ENCODE results near the gene COL11A2. TPM values are rescaled to one million over a fixed set of nuclear protein-coding genes. Genes with fewer than 3 reads are reported as not detected.

The COL11A2 gene
- total RNA-seq, 1 experiment from 2014 or later, result 7.6 TPM

- H3K9me3 ChIP-seq (ENCODE audit: control insufficient read depth in 1 of 2, insufficient read depth in 1 of 2, low read depth in 1 of 2, low read length in 2 of 2), result no peaks in the 10 kb centered on the region
- no peak for DNase-seq (ENCODE audit: low read depth, low spot score)
- POLR2A ChIA-PET, result interaction anchor here (0.6 kb wide), 1 partner anchor 104 kb away, joined by 3 read pairs; no protein-coding TSS in a partner anchor
- no peaks in the 10 kb centered on the region for H3K4me1 ChIP-seq (ENCODE audit: control insufficient read depth in 1 of 2, insufficient read depth in 2 of 2, low read length in 2 of 2)
- no peak overlapping the region for H3K4me3 ChIP-seq (replicated peaks in 1 of 2; ENCODE audit: low read depth in 1 of 2, low read length in 2 of 2)
- CTCF ChIA-PET, result interaction anchor here (1.0 kb wide), 1 partner anchor 116 kb away, joined by 3 read pairs; no protein-coding TSS in a partner anchor
- TF ChIP-seq EGR1 (IDR thresholded peaks at IDR 0.05; ENCODE audit: low read depth) (no peak), TCF7L2 (IDR thresholded peaks at IDR 0.05; ENCODE audit: borderline replicate concordance, extremely low read depth, insufficient read depth, insufficient read length) (no peak), CTCF (IDR thresholded peaks at IDR 0.05 in 2 of 3, conservative IDR thresholded peaks at IDR 0.05 in 1 of 3; ENCODE audit: borderline replicate concordance in 1 of 3, insufficient read depth in 1 of 3, low read depth in 2 of 3, low read length in 2 of 3) (no peak), JUND (IDR thresholded peaks at IDR 0.05) (no peak), ATF3 (IDR thresholded peaks at IDR 0.05) (no peak), POLR2AphosphoS5 (IDR thresholded peaks at IDR 0.05; ENCODE audit: low read depth, low read length) (no peak), POLR2A (IDR thresholded peaks at IDR 0.05; ENCODE audit: borderline replicate concordance, extremely low read depth, insufficient read depth, insufficient read length) (no peak), EZH2 (IDR thresholded peaks at IDR 0.05) (no peak), CEBPB (IDR thresholded peaks at IDR 0.05; ENCODE audit: low read depth) (no peak), SRF (IDR thresholded peaks at IDR 0.05; ENCODE audit: low read depth) (no peak), ZBTB33 (IDR thresholded peaks at IDR 0.05; ENCODE audit: extremely low read depth, insufficient replicate concordance, low read length) (no peak), ELF1 (IDR thresholded peaks at IDR 0.05; ENCODE audit: borderline replicate concordance, low read depth) (no peak), SP1 (IDR thresholded peaks at IDR 0.05; ENCODE audit: low read depth) (no peak), REST (IDR thresholded peaks at IDR 0.05; ENCODE audit: low read depth) (no peak), CBX3 (IDR thresholded peaks at IDR 0.05; ENCODE audit: low read depth) (no peak), FOSL1 (IDR thresholded peaks at IDR 0.05; ENCODE audit: low read depth) (no peak), MAX (IDR thresholded peaks at IDR 0.05) (no peak)
- no peak overlapping the region for H3K27ac ChIP-seq (ENCODE audit: low read depth, low read length)
- no peak overlapping the region for H3K9ac ChIP-seq (ENCODE audit: low read length)
- H2AFZ ChIP-seq (ENCODE audit: low read depth, low read length, poor library complexity, severe bottlenecking), result no peak overlapping the region
- BruUV-seq (replicated peaks), result no TSS peak
- no peak overlapping the region for H3K4me2 ChIP-seq (ENCODE audit: low read length)
- H3K9me2 ChIP-seq (ENCODE audit: insufficient read depth), result no peaks in the 10 kb centered on the region
- no peaks in the 10 kb centered on the region for H3K27me3 ChIP-seq (ENCODE audit: insufficient read depth, low read length)
- H4K20me1 ChIP-seq (ENCODE audit: insufficient read depth), result no peaks in the 10 kb centered on the region
- RAD21 ChIA-PET (ENCODE audit: low non-redundant PET in 1 of 2, low total read pairs in 2 of 2, uncharacterized antibody in 2 of 2, unreplicated experiment in 2 of 2), result no interaction called here
- intact Hi-C loops (cut with micrococcal nuclease), result no loop called here
- ATAC-seq, result no peak
- H3K79me2 ChIP-seq (ENCODE audit: insufficient read depth, low read length), result no peaks in the 10 kb centered on the region
- H3K36me3 ChIP-seq (ENCODE audit: control insufficient read depth in 1 of 2, insufficient read depth in 2 of 2, low read length in 2 of 2), result no peaks in the 10 kb centered on the region
Observed at GRCh38 chr6:33132081-33132524, 60.2 kb downstream of the COL11A2 start.
